CD8-positive, alpha-beta memory T cell (primary cell): ENCODE data around the gene SAMSN1. TPM values are rescaled to one million over a fixed set of nuclear protein-coding genes. Genes with fewer than 3 reads are reported as not detected.
A peak's percentile ranks its signal among the peaks of the same experiment; 100 is the strongest.

Experiments used
- CTCF ChIA-PET: fragments of 350-600 bp; sonication (Branson Sonifier 250); formaldehyde crosslinking; loops from one replicate; lab custom pipeline; 2021; ENCODE audit warnings: antibody characterized with exemption; lab: Charles Lee
- POLR2A ChIA-PET: fragments of 350-600 bp; sonication (Branson Sonifier 250); formaldehyde crosslinking; loops from one replicate; lab custom pipeline; 2021; ENCODE audit warnings: antibody characterized with exemption; lab: Charles Lee
- DNase-seq, 5 donors: peaks; one replicate each; pipeline versions ENCODE4 v3.0.0 to v3.0.0-alpha.2; 2020 to 2022; ENCODE audit warnings: mixed read lengths in 1 of 5
- H3K27ac ChIP-seq: one replicate; pipeline ENCODE4 v1.7.0; 2013; ENCODE audit warnings: low read depth, mild to moderate bottlenecking, low read length, moderate library complexity
- H3K27me3 ChIP-seq: 2 replicates; pipeline ENCODE4 v1.7.0; 2013; ENCODE audit warnings: low read length, mild to moderate bottlenecking; ENCODE audit not compliant: insufficient read depth, poor library complexity, severe bottlenecking
- H3K36me3 ChIP-seq: 2 replicates; pipeline ENCODE4 v1.7.0; 2013; ENCODE audit warnings: mild to moderate bottlenecking, low read length, moderate library complexity; ENCODE audit not compliant: insufficient read depth
- H3K4me1 ChIP-seq: 2 replicates; pipeline ENCODE4 v1.7.0; 2013; ENCODE audit warnings: mild to moderate bottlenecking, low read length, moderate library complexity; ENCODE audit not compliant: insufficient read depth
- H3K4me3 ChIP-seq: 2 replicates; pipeline ENCODE4 v1.7.0; 2013; ENCODE audit warnings: mild to moderate bottlenecking, low read length
- H3K9me3 ChIP-seq: 2 replicates; pipeline ENCODE4 v1.7.0; 2013; ENCODE audit warnings: mild to moderate bottlenecking, low read length
- H3K27ac Mint-ChIP-seq, 8 donors: one replicate each; pipeline ENCODE4 v1.8.0; 2020 to 2021; ENCODE audit warnings: mixed read lengths in 8 of 8, mild to moderate bottlenecking in 6 of 8, inconsistent platforms in 3 of 8, moderate library complexity in 3 of 8
- H3K27me3 Mint-ChIP-seq, 2 donors: one replicate each; pipeline ENCODE4 v1.8.0; 2020 to 2021; ENCODE audit warnings: mixed read lengths in 2 of 2, mild to moderate bottlenecking in 1 of 2, moderate library complexity in 1 of 2
- H3K36me3 Mint-ChIP-seq, 3 donors: one replicate each; pipeline ENCODE4 v1.8.0; 2020 to 2021; ENCODE audit warnings: mixed read lengths in 3 of 3, inconsistent platforms in 1 of 3, mild to moderate bottlenecking in 1 of 3
- H3K4me1 Mint-ChIP-seq, 3 donors: one replicate each; pipeline ENCODE4 v1.8.0; 2020 to 2021; ENCODE audit warnings: mixed read lengths in 3 of 3, inconsistent platforms in 1 of 3, mild to moderate bottlenecking in 1 of 3
- H3K4me3 Mint-ChIP-seq, 7 donors: one replicate each; pipeline ENCODE4 v1.8.0; 2020 to 2021; ENCODE audit warnings: mixed read lengths in 7 of 7, mild to moderate bottlenecking in 6 of 7, moderate library complexity in 4 of 7, inconsistent platforms in 2 of 7
- H3K9me3 Mint-ChIP-seq, 5 donors: one replicate each; pipeline ENCODE4 v1.8.0; 2020 to 2022; ENCODE audit warnings: mixed read lengths in 5 of 5, mild to moderate bottlenecking in 3 of 5, moderate library complexity in 2 of 5, inconsistent platforms in 1 of 5
- polyA plus RNA-seq: library from polyadenylated mRNA; unstranded; fragments of 300-500 nt; fragmentation: Illumina TruSeq; gene quantifications from one replicate; pipeline ENCODE4 v1.2.3, GENCODE V29; 2021
- total RNA-seq, 2 experiments: library from RNA; stranded (reverse); gene quantifications; one replicate each; pipeline ENCODE4 v1.2.3, GENCODE V29; 2021

Gene SAMSN1
- total and polyA plus RNA-seq, 3 experiments from 2014 or later: 34.1 to 83.2 (median 82.6) TPM

GRCh38 chr21:14560555-14560954, 14.4 kb upstream of the SAMSN1 start:
- Histone ChIP-seq H3K4me3 (no peak overlapping the region), H3K9me3 (peaks cover 4% of the 10 kb centered on the region), H3K4me1 (peaks cover 6% of the 10 kb centered on the region), H3K27ac (no peak overlapping the region), H3K36me3 (no peaks in the 10 kb centered on the region), H3K27me3 (no peaks in the 10 kb centered on the region)
- H3K9me3 Mint-ChIP-seq: no peaks in the 10 kb centered on the region
- DNase-seq: no peak
- no peaks in the 10 kb centered on the region for H3K27me3 Mint-ChIP-seq
- POLR2A ChIA-PET: no interaction called here
- H3K4me1 Mint-ChIP-seq: peaks cover 10 to 23% (median 10%) of the 10 kb centered on the region in 3 donors
- H3K36me3 Mint-ChIP-seq: peaks cover 0 to 6% (median 0%) of the 10 kb centered on the region in 3 donors
- CTCF ChIA-PET: no interaction called here
- no peak overlapping the region for H3K4me3 Mint-ChIP-seq
- peak overlapping the region in 1 of 8 donors; percentile 21 for H3K27ac Mint-ChIP-seq

GRCh38 chr21:14560139-14560538, 14.0 kb upstream of the SAMSN1 start:
- ChIA-PET CTCF (no interaction called here), POLR2A (no interaction called here)
- H3K27ac ChIP-seq: no peak overlapping the region

GRCh38 chr21:14559102-14559501, 13.0 kb upstream of the SAMSN1 start:
- H3K9me3 ChIP-seq: peaks cover 4% of the 10 kb centered on the region
- Mint-ChIP-seq H3K27ac (no peak overlapping the region), H3K36me3 (peaks cover 0 to 6% (median 0%) of the 10 kb centered on the region in 3 donors), H3K4me1 (peaks cover 14 to 30% (median 18%) of the 10 kb centered on the region in 3 donors), H3K27me3 (no peaks in the 10 kb centered on the region), H3K9me3 (no peaks in the 10 kb centered on the region), H3K4me3 (no peak overlapping the region)
- H3K4me1 ChIP-seq: peaks cover 15% of the 10 kb centered on the region
- no peak overlapping the region for H3K27ac ChIP-seq
- POLR2A ChIA-PET: no interaction called here
- CTCF ChIA-PET: no interaction called here
- no peak overlapping the region for H3K4me3 ChIP-seq
- no peaks in the 10 kb centered on the region for H3K27me3 ChIP-seq
- no peak for DNase-seq
- no peaks in the 10 kb centered on the region for H3K36me3 ChIP-seq

More at GRCh38 chr21:14560139-14560538, 14.0 kb upstream of the SAMSN1 start:
- Mint-ChIP-seq H3K27ac (peak overlapping the region in 1 of 8 donors; percentile 16), H3K27me3 (no peaks in the 10 kb centered on the region), H3K4me3 (no peak overlapping the region), H3K4me1 (peaks cover 13 to 26% (median 14%) of the 10 kb centered on the region in 3 donors), H3K9me3 (no peaks in the 10 kb centered on the region), H3K36me3 (peaks cover 0 to 6% (median 0%) of the 10 kb centered on the region in 3 donors)
- DNase-seq: no peak
- no peaks in the 10 kb centered on the region for H3K27me3 ChIP-seq
- peaks cover 10% of the 10 kb centered on the region for H3K4me1 ChIP-seq
- no peaks in the 10 kb centered on the region for H3K36me3 ChIP-seq
- H3K9me3 ChIP-seq: peaks cover 4% of the 10 kb centered on the region
- H3K4me3 ChIP-seq: no peak overlapping the region

- no peak overlapping the region for H3K4me3 ChIP-seq
- H3K27me3 ChIP-seq: no peaks in the 10 kb centered on the region
- H3K36me3 ChIP-seq: no peaks in the 10 kb centered on the region
- H3K4me1 Mint-ChIP-seq: peaks cover 14 to 30% (median 18%) of the 10 kb centered on the region in 3 donors
- H3K9me3 Mint-ChIP-seq: no peaks in the 10 kb centered on the region
- DNase-seq: no peak
- H3K27me3 Mint-ChIP-seq: no peaks in the 10 kb centered on the region
- CTCF ChIA-PET: no interaction called here
- no peak overlapping the region for H3K27ac Mint-ChIP-seq
- H3K9me3 ChIP-seq: peaks cover 4% of the 10 kb centered on the region
- peaks cover 0 to 6% (median 0%) of the 10 kb centered on the region in 3 donors for H3K36me3 Mint-ChIP-seq
- H3K27ac ChIP-seq: no peak overlapping the region
- peaks cover 15% of the 10 kb centered on the region for H3K4me1 ChIP-seq
- POLR2A ChIA-PET: no interaction called here
- no peak overlapping the region for H3K4me3 Mint-ChIP-seq
Measured at GRCh38 chr21:14557413-14557812, 11.3 kb upstream of the SAMSN1 start.

- H3K27ac Mint-ChIP-seq: peak overlapping the region in 1 of 8 donors; percentile 6
- H3K9me3 Mint-ChIP-seq: no peaks in the 10 kb centered on the region
- Histone ChIP-seq H3K9me3 (no peaks in the 10 kb centered on the region), H3K4me1 (peaks cover 29% of the 10 kb centered on the region), H3K36me3 (no peaks in the 10 kb centered on the region), H3K27ac (no peak overlapping the region), H3K4me3 (no peak overlapping the region), H3K27me3 (no peaks in the 10 kb centered on the region)
- ChIA-PET CTCF (interaction anchor here (0.7 kb wide), 1 partner anchor 284 kb away, joined by 3 read pairs; no protein-coding TSS in a partner anchor), POLR2A (no interaction called here)
- peaks cover 21 to 32% (median 27%) of the 10 kb centered on the region in 3 donors for H3K4me1 Mint-ChIP-seq
- H3K4me3 Mint-ChIP-seq: no peak overlapping the region
- H3K36me3 Mint-ChIP-seq: peaks cover 0 to under 1% (median 0%) of the 10 kb centered on the region in 3 donors
- no peak for DNase-seq
- no peaks in the 10 kb centered on the region for H3K27me3 Mint-ChIP-seq
Measured at GRCh38 chr21:14554948-14555347, 8.8 kb upstream of the SAMSN1 start.

GRCh38 chr21:14553422-14553821, 7.3 kb upstream of the SAMSN1 start:
- Histone ChIP-seq H3K36me3 (no peaks in the 10 kb centered on the region), H3K4me3 (no peak overlapping the region), H3K9me3 (no peaks in the 10 kb centered on the region), H3K4me1 (peaks cover 36% of the 10 kb centered on the region), H3K27ac (no peak overlapping the region), H3K27me3 (no peaks in the 10 kb centered on the region)
- ChIA-PET CTCF (no interaction called here), POLR2A (no interaction called here)
- peaks cover 31 to 44% (median 42%) of the 10 kb centered on the region in 3 donors for H3K4me1 Mint-ChIP-seq
- no peak for DNase-seq
- no peaks in the 10 kb centered on the region for H3K36me3 Mint-ChIP-seq
- no peaks in the 10 kb centered on the region for H3K9me3 Mint-ChIP-seq
- no peak overlapping the region for H3K4me3 Mint-ChIP-seq
- H3K27me3 Mint-ChIP-seq: no peaks in the 10 kb centered on the region
- no peak overlapping the region for H3K27ac Mint-ChIP-seq

- Histone ChIP-seq H3K4me3 (no peak overlapping the region), H3K27me3 (no peaks in the 10 kb centered on the region), H3K9me3 (no peaks in the 10 kb centered on the region), H3K4me1 (peaks cover 49% of the 10 kb centered on the region), H3K36me3 (no peaks in the 10 kb centered on the region), H3K27ac (no peak overlapping the region)
- no peaks in the 10 kb centered on the region for H3K27me3 Mint-ChIP-seq
- H3K9me3 Mint-ChIP-seq: no peaks in the 10 kb centered on the region
- H3K4me1 Mint-ChIP-seq: peaks cover 42 to 57% (median 57%) of the 10 kb centered on the region in 3 donors
- ChIA-PET CTCF (interaction anchor here (1.9 kb wide), 1 partner anchor 18 kb away, joined by 6 read pairs; no protein-coding TSS in a partner anchor), POLR2A (interaction anchor here (0.6 kb wide), 2 partner anchors 10 to 29 kb away, joined by 3 to 4 read pairs; no protein-coding TSS in a partner anchor)
- no peaks in the 10 kb centered on the region for H3K36me3 Mint-ChIP-seq
- DNase-seq: no peak
- H3K27ac Mint-ChIP-seq: no peak overlapping the region
- H3K4me3 Mint-ChIP-seq: no peak overlapping the region
Measured at GRCh38 chr21:14551741-14552140, 5.6 kb upstream of the SAMSN1 start.

- Histone ChIP-seq H3K27me3 (no peaks in the 10 kb centered on the region), H3K4me1 (peaks cover 39% of the 10 kb centered on the region), H3K27ac (no peak overlapping the region), H3K9me3 (no peaks in the 10 kb centered on the region), H3K4me3 (no peak overlapping the region), H3K36me3 (no peaks in the 10 kb centered on the region)
- H3K4me3 Mint-ChIP-seq: peak overlapping the region in 4 of 7 donors; percentile 30 to 79 (median 44)
- H3K27ac Mint-ChIP-seq: peak overlapping the region; percentile 9 to 83 (median 56)
- H3K27me3 Mint-ChIP-seq: no peaks in the 10 kb centered on the region
- ChIA-PET POLR2A (interaction anchor here (1.0 to 1.2 kb wide), 2 partner anchors 9 to 17 kb away, joined by 4 read pairs; no protein-coding TSS in a partner anchor), CTCF (interaction anchor here (1.9 kb wide), 1 partner anchor 16 kb away, joined by 6 read pairs; no protein-coding TSS in a partner anchor)
- peaks cover 39 to 52% (median 51%) of the 10 kb centered on the region in 3 donors for H3K4me1 Mint-ChIP-seq
- no peak for DNase-seq
- no peaks in the 10 kb centered on the region for H3K9me3 Mint-ChIP-seq
- peaks cover 0 to 9% (median 0%) of the 10 kb centered on the region in 3 donors for H3K36me3 Mint-ChIP-seq
Measured at GRCh38 chr21:14550135-14550534, 4.0 kb upstream of the SAMSN1 start.
